Body of pancreas (tissue), 4 donors: Measurements from ENCODE around the gene ARF1.

Source experiments
- CTCF ChIP-seq, 7 experiments: fragments of 450-650 bp in 4 of 7; fragments of 200-600 bp in 3 of 7; sonication (generic) in 3 of 7; IDR thresholded peaks; one replicate each; pipeline ENCODE4 v1.5.1; 2016 to 2019; ENCODE audit warnings: antibody characterized with exemption in 7 of 7
- POLR2A ChIP-seq, 3 donors: fragments of 450-650 bp; IDR thresholded peaks; one replicate each; pipeline ENCODE4 v1.6.1; 2016; ENCODE audit warnings: antibody characterized with exemption in 3 of 3, mild to moderate bottlenecking in 2 of 3

GRCh38 chr1:228082918-228083870 lies 686 bp downstream of the ARF1 start:
- no peak for TF ChIP-seq CTCF (IDR thresholded peaks at IDR 0.05)
- peak in 2 of 3 donors; percentile 82 to 84 for TF ChIP-seq POLR2A (IDR thresholded peaks at IDR 0.05)
